CD4-positive, alpha-beta T cell treated with Interleukin-17A for 1 hour (primary cell): Measurements from ENCODE around the gene IDH3A.

ENCODE experiments used
- DNase-seq: peaks from one replicate; pipeline ENCODE4 v3.0.0-alpha.2; 2020

IDH3A gene

DNA sequence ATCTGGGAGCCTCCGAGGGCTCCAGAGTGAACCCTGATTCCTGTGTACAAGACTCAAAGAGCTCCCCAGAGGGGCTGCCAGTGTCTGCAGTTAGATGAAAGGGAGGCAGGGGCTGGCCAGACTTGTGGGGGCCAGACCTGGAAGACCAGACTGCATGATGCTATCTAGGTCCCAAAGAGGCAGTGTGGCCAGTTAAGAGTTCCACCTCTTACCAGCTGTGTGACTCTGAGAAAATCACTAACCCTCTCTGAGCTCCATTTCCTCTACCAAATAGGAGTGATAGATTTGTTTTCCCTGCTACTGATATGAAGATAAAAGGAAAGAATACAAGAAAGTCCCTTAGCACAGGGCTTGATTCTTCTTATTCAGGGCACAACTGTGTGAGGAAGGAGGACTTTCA, 56.2 kb downstream of the IDH3A start:
- DNase-seq: no peak

DNA sequence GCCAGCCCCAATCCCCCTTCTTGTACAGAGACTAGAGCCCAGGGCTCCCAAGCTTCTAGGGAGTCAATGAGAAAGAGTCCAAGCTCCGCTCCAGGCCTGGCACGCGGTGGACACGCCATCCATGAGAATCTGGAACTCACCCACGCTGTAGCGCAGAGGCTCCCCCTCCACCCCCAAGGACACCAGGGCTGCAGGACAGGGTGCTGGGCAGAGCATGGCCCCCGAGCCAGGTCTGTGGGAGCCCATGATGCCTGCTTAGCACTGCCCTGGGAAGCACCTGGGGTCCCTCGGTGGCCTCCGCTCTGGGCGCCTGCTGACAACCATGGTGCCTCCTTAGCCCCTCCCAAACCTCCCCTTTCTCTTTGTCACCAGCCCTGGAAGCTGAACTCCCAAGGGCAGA, 56.7 kb downstream of the IDH3A start:
- no peak for DNase-seq

DNA sequence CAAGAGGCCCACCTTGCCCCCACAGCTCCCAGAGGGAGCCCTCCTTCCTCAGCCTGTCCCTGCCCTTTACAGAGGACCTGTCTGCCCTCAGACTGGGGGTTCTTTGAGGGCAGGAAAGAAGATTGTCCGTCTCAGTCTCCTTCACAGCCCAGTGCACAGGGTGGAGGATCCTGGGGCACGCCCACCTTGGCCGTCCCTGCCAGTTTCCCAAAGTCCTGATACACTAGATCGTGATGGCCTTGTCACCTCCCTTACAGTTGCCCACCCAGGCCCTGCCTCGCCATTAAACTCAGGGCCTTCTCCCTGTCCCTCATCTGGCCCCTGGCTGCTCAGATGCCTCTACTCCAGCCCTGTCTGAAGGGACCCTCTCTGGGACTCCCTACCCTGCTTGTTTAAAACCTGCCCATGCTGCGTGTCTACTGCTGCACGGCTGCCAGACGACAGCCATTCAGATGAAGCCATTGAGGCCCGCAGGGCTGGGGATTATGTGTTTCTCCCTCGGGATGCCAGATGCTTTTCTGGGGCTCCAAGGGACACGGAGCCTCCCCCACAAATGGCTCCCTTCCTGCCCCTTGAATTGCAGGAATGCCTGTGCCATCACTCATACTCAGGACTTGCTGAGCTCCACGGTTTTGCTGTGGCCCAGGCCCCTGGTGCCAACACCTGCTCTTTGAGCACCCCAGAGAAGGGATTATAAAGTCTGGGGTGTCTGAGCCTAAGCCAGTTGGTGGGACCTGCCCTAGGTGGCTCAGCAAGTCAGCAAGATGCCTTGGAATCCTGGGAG, 57.4 kb downstream of the IDH3A start:
- DNase-seq: no peak

DNA sequence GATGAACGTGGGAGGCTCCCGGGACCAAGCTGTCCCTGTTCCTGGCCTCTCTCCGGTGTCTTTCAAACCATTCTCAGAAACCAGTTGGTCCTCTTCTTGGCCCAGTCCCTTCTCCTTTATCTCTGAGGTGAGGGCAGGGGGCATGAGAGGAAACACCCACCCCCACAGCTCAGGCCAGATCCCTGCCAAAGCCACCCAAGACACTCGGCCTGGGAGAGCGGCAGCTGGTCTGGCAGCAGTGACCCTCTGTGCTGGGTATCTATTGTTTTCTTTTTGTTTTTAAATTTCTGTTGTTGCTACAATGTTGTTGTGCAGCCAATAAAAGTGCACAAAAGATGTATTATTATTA, 57.9 kb downstream of the IDH3A start:
- no peak for DNase-seq

DNA sequence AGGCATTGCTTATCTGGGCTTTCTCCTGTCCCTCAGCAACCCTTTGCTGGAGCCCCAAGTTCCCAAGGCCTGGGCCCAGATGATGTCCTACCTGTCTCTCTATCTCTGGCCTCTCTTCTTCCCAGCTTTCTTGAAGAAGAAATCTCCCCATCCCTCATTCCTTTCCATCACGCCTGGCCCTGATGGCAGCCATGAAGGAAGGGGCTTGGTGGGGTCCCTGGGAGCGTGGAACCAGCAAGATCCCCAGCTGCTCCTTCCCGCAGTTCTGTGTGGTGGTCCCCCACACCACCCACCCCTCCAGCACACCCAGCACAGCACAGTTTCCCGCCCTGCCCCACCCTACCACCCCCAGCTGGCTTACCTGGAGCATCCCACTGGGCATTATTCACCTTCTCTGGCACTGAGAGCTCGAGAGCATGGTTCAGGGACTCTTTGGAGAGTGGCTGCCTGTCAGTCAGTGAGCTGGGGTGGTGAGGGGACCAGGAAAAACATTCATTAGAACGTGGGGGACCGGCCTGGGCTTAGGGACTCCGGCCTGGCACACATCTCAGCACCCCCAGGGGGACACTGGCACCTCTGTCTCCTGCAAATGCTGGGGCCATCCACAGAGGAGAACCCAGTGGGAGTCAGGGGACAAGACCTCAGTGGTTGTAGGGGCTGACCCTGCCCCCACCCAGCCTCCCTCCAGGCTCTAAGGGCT, 58.6 kb downstream of the IDH3A start:
- no peak for DNase-seq

DNA sequence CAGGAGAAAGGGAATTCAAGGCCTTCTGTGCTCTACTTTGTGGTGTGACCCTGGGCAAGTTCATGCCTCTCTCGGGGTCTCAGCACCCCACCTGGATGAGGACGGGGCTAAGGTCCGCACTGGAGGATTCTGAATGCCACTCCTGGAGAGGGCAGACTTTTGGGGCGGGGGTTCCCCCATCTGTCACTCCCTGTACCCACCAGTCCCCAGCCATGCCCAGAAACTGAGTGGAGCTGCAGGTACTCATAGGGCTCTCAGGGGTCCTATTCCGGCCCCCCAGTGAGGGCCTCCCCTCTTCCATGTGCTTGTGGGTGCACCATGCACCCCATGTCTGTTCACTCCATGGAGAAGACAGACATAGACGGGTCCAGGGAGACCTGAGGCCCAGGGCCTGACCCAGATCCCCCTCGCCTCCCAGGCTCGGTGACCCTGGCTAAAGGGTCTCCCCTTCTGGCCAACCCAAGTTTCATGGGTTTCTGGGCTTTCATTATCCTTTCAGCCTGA, 59.2 kb downstream of the IDH3A start:
- no peak for DNase-seq

DNA sequence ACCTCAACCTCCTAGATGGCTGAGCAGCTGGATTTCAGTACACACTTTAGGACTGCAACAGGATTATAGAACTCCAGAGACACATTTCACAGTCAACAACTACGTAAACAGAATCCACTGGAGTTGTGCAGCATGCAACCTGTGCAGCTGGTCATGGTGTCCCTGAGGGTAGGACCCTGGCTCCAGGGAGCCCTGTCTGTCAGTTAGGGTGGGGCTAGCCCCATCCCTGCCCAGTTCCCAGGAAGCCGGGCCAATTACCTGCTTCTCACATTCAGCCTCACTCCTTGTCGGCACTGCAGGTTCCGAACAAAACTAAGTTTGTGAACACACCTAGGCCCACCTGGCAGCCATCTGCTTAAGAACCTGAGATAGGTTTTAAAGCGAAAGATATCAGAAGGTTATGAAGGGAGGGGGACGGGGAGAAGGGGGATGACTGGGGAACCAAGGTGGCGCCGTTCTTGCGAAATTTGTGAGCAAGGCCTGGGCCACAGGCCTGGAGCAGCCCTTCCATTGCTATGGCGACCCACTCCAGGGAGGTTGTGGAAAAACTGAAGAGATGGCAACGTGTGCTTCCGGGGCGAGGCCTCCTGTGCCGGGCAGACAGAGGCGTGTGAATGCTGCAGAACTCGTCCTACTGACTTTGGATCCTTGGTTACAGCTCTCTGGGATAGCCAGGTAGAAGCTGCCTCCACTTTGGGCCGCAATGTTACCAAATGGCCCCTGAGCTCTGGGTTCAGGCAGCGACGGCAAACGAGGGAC, 59.9 kb downstream of the IDH3A start:
- DNase-seq: no peak

DNA sequence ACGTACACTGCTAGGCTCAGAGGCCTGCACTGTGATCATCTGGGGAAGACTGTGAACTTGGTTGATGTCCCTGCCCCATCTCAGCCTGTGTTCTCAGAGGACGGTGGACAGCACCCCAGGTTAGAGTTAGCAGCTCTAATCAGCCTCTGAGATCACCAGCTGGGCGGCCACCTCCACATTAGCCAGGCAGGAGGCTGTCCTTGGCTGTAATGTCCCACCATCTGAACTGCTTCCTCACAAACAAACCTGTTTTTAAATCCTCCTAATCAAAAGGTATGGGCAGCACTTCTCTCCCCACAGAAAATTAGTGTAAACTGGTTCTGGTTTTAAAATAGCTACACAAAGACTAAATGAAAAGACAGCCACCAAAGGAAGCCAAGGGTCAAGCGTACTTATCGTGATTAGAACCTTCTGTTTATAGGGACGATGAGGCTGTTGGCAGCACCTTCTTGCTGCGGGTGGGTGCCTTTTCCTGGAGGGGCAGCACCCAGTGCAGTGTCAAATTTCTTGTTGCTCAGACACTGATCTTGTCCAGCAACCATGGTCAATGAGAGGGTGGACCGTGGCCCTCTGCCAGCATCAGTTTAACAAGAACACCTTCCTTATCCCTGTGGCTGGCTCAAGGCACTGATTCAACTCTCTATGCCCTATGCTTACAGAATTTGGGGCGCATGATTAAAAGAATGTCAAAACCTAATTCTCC, 60.6 kb downstream of the IDH3A start:
- no peak for DNase-seq

DNA sequence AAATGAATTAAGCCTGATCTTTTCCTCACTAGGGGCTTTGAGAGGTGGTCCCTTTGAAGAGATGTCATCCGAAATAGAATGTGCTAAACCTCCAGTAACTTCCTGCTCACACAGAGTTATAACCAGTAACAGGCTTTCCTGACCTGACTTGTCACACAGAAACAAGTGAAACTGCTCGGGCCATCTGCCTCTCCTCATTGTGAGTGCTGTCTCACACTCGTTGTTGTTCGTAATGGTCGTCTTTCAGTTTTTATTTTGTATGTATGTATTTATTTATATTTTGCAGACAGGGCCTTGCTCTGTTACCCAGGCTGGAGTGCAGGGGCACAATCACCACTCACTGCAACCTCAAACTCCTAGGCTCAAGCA, 61.2 kb downstream of the IDH3A start:
- no peak for DNase-seq

DNA sequence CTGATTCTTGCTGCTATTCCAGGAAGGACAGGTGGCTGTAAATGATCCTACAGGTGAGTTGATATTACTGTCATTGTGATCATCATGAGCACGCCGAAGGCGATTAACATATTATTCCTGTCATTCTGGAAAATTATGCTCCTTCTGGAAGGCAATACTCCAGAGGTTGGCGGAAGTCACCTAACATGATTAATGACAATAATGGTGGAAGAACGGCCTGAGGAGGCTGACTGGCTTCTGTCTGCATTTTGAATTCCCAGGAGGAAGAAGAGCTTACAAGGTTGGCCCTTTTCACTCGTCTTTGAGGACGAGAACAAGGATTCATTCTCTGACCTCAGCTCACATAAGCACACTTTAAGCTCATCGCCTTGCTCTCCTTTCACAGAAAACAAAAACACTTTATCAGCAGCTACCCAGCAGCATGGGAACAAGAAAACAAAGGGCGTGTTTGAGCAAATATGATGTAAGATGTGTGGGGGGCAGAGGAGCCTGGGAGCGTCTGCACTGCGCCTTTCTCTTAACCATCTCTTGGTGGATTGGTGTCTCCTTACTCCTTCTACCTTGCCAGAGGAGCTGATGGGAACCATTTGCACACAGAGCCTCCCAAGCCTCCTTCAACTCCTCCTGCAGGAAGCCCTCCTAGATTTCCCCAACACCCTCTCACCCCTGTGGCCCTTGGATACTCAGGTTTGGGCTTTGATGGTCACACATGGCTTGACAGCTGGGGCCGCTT, 62.2 kb downstream of the IDH3A start:
- no peak for DNase-seq

DNA sequence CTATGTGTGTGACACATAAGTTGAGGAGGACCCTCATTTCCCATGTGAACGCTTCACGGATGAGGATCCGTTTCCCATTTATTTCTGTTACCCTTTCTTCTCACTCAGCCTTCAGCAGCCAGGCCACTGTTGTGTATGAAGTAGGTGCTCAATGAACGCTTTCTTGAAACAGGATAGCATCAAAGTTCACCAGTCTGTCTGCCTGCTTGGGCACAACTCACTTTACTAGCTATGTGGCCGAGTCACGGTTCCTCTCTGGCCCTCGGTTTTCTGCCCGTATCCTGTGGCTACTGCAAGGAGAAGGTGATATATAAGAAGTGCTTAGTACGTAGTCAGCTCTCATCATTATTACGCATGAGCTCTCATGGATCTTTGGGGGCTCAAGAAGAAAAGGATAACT, 62.8 kb downstream of the IDH3A start:
- no peak for DNase-seq

DNA sequence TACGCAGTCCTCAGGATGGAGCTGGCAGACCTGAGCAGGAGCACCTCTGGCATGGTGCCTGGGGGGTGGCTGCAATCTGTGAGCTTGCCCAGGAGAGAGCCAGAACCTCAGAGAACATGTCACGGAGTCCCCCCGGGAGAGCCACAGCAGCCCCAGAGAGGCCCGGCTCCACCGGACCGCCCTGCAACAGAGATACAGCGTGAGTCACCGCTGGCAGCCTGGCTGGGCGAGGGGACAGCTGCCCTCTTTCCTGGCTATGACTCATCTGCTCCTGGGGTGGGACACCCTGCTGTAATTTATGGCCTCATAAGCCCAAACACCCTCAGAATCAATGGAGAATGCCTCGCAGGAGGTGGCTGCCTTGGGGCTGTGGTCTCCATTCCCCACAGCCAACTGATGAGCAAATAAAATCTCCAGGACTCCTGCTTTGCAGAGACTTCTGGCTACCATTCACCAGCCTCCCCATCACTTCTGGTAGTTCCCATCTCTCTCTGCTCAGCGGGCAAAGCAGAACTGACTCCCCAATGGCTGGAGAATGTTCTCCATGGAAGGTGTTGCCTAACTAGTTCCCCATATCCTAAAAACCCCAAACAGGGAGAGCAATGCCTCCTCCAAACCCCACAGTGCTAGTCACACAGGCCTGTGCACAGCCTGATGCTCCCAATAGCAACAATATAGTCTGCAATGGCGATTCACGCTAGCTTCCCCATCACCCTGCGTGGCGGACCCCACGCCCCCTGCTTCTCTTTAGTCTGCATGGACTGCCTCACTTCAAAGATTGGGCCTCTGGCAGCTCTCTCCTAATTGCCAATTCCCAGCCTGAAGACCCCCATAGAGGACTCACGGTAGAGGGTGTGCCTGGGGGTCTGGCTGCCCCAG, 63.6 kb downstream of the IDH3A start:
- no peak for DNase-seq

DNA sequence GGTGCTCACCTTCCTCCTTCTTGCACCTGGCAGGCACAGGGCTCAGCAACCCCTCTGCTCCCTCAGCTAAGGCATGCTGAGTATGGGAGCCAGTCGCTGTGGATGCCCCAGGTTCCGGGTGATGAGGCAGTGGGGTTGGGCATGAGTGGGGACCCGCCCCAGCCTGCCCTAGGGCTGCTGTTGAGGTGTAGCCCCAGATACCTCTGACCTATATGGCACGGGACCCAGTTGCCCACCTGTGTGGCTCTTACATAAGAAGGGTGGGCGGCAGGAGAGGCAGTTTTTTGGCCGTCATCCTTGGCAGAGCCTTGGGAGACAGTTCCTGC, 64.2 kb downstream of the IDH3A start:
- DNase-seq: no peak

DNA sequence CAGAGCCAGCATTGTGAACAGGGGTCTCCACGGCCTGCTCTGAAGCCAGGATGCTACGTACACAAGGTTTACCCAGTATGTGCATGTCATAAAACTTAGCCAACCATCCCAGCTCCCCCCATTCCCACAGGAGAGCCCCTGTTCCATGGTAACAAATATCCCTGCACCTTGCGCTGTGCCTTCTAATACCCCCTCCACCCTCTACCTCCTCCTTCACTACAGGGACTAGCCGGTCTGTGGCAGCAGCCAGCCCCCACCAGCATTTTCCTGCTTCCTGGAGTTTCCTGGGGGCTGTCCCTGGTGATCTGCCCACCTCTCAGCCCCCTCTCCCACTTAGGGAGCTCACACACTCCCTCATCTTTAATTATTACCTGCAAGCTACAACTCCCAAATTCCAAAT, 64.8 kb downstream of the IDH3A start:
- no peak for DNase-seq

DNA sequence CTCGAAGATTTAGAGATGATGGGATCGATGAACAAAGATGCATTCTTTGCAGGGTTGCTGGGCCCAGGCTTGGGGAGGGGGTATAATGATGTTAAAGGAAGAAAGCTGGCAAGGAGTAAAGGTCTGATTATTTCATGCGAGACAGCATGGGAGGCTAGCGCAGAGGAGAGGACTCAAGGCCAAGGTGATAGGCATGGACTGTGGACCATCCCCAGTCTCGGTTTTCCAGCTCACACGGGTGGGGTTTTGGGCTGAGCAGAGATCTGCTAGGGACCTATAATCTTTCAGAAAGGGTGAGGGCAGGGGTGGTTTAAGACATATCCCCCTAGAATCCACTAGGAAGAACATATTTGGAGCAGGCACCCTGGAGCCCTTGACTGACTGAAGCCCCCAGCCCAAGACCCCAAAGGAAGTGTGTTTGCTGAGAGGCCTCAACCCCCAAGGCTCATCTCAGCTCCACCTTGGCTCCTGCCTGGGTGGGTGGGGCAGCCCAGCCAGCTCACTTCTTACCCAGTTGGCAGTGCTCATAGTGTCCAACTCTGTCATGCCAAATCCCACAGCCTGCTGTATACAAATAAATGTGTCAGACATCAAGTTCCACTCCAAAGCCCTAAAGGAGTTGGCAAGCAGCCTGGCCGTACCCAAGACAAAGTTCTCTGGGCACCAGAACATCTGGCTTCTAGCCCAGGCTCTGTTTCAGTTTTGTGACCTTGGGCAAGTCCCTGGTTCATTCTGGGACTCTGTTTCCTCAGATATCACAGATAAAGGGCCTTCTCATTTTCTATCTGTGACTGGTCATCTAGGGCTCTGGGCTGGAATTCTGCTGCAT, 67.3 kb downstream of the IDH3A start:
- DNase-seq: no peak

DNA sequence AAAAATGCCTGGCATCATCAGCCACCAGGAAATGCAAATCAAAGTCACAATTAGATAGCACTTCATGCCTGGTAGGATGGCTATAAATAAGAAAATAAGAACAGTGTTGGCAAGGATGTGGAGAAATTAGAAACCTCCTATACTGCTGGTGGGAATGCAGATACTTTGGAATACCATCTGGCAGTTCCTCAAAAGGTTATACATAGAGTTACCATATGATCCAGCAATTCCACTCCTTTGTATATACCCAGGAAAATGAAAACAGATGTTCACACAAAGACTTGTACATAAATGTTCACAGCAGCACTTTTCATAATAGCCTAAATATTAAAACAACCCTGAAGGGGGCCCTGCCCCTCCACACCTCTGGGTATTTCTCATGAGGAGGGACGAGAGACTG, 71.6 kb downstream of the IDH3A start:
- no peak for DNase-seq
